Measurements from ENCODE around the gene GRP.

The GRP gene

DNA sequence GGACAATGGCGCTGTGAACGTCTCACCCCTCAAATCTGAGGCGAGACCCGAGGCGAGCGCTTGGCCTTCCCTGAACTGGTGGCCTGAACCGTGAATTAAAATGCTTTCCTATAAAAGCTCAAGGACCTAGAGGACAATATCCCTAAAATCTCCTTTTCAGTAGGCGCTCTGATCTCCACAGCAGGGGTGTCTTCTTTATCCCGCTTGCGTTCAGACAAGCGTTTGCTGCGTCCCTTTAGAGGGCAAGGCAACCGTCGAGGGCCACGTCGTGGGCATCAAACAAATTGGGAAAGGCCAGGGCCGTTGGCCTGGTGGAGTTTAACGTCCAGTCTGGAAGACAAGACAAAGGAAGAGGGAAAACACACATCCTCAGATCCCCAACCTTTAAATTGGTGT is 54.6 kb downstream of the GRP start:
- TF ChIP-seq, protein P1, sequence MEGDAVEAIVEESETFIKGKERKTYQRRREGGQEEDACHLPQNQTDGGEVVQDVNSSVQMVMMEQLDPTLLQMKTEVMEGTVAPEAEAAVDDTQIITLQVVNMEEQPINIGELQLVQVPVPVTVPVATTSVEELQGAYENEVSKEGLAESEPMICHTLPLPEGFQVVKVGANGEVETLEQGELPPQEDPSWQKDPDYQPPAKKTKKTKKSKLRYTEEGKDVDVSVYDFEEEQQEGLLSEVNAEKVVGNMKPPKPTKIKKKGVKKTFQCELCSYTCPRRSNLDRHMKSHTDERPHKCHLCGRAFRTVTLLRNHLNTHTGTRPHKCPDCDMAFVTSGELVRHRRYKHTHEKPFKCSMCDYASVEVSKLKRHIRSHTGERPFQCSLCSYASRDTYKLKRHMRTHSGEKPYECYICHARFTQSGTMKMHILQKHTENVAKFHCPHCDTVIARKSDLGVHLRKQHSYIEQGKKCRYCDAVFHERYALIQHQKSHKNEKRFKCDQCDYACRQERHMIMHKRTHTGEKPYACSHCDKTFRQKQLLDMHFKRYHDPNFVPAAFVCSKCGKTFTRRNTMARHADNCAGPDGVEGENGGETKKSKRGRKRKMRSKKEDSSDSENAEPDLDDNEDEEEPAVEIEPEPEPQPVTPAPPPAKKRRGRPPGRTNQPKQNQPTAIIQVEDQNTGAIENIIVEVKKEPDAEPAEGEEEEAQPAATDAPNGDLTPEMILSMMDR (IDR thresholded peaks at IDR 0.05; ENCODE audit: low read depth, low read length, missing control alignments), result no peak
- H3K4me3 ChIP-seq (replicated peaks; ENCODE audit: low read depth, low read length), result no peak overlapping the region
- no peak for DNase-seq (ENCODE audit: extremely low read depth, low read depth)

DNA sequence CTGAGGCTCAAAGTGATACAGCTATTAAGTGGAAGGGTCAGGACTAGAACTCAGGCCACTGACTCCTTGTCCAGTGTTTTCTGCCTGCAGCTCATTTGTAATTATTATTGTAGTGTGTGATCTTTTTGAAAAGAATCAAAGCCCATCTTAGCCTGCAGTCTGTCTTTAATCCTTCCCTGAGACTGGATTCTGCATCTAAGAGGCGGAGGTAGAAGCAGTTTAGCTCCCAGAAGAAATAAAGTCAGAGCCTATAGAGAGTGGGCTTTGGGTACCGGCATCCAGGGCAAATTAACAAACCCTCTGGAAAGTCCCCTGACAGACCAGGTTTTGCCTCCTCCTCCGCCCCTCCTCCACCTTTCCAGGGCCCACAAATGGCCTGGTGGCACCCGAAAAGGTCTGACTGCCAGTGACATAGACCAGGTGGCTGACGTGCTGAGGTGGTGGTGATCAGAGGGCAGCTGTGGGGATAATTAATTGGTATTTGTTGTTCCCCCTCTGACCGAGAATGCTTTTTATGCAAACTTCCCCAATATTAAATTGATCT is 55.5 kb downstream of the GRP start:
- TF ChIP-seq, protein P1 (IDR thresholded peaks at IDR 0.05; ENCODE audit: low read depth, low read length, missing control alignments), result no peak
- DNase-seq (ENCODE audit: extremely low read depth, low read depth), result no peak
- no peak overlapping the region for H3K4me3 ChIP-seq (replicated peaks; ENCODE audit: low read depth, low read length)

DNA sequence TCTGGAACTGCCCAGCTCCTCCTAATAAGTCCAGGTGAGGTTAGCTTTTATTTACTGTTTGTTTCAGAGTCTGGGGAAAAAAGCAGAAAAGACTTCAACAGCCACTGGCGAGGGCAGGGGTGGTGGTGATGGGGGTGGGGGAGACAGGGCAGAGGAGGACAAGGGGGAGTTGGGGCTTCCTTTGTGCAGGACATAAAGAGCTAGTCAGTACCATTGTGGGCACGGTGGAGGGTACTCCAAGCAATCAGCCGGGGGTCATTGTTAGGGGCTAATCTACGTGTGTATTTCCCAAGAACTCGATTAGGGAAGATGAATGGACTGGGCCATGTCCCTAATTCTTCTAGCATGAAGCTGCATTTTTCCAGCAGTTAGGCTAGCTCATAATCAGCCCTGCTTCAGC is 56.1 kb downstream of the GRP start:
- no peak for DNase-seq (ENCODE audit: extremely low read depth, low read depth)
- no peak overlapping the region for H3K4me3 ChIP-seq (replicated peaks; ENCODE audit: low read depth, low read length)
- TF ChIP-seq, protein P1 (IDR thresholded peaks at IDR 0.05; ENCODE audit: low read depth, low read length, missing control alignments), result no peak

DNA sequence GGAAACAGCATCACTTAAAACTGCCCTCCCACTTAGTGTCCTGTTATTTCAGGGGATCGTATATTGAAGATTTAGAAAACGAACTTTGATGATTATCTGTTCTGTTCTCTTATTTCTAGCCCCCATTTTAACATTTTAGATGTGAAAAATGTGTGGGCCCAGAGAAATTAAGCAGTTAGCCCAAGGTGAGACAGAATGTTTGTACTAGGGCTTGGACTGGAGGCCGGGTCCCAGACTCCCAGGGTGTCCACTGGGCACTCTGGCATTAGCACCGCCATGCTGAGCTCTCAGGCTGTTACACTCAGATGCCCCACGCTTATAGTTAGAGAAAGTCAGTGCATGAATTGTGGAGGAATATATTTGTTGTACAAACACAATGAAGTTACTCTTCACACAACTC is 58.8 kb downstream of the GRP start:
- TF ChIP-seq, protein P1 (IDR thresholded peaks at IDR 0.05; ENCODE audit: low read depth, low read length, missing control alignments), result no peak
- H3K4me3 ChIP-seq (replicated peaks; ENCODE audit: low read depth, low read length), result no peak overlapping the region

DNA sequence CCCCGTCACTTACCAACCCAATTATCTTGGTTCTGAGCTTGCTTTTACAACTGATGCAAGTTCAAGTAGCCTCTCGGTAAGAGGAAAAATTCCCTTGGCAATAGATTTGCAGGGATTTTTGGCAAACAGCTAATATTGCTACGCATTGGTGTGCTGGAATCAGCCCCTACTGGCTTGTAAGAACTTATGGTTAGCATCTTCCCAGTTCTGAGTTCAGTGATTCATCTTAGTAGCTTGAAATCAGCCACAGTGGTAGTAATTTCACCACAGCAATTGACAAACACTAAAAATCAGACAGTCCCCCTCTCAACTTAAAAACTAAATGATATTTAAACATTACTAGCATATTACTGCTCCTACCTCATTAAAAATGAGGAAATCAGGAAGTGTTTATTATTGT is 59.2 kb downstream of the GRP start:
- no peak for DNase-seq (ENCODE audit: extremely low read depth, low read depth)
- TF ChIP-seq, protein P1 (IDR thresholded peaks at IDR 0.05; ENCODE audit: low read depth, low read length, missing control alignments), result no peak

More for the DNA sequence above, 58.8 kb downstream of the GRP start:
- DNase-seq (ENCODE audit: extremely low read depth, low read depth), result no peak

DNA sequence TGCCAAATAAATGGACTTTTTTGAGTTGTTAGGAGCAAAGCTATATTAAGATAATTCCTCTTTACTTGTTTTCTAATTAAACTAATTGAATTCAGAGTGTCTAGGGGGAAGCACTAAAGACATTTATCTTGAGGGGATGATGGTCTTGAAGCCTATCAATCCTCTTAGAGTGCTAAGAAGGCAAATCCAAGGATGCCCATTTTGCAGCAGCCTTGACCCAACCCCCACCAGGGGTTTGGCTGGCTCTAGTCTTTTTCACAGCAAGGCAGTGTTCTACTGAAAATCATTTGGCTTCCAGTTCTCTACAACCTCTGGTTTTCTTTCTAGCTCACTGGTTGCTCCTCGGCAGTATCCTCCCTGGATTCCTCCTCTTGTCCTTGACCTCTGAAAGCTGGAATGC is 59.8 kb downstream of the GRP start:
- TF ChIP-seq, protein P1 (IDR thresholded peaks at IDR 0.05; ENCODE audit: low read depth, low read length, missing control alignments), result no peak
- DNase-seq (ENCODE audit: extremely low read depth, low read depth), result no peak
- no peak overlapping the region for H3K4me3 ChIP-seq (replicated peaks; ENCODE audit: low read depth, low read length)

More for the DNA sequence above, 59.2 kb downstream of the GRP start:
- no peak overlapping the region for H3K4me3 ChIP-seq (replicated peaks; ENCODE audit: low read depth, low read length)
